Muscle of leg (tissue), 11 donors: Measurements from ENCODE around the gene RASA1. TPM values are rescaled to one million over a fixed set of nuclear protein-coding genes. Genes with fewer than 3 reads are reported as not detected.

Experiments used
- DNase-seq: peaks from one replicate; pipeline ENCODE4 v3.0.0; 2013
- H3K27ac ChIP-seq: one replicate; pipeline ENCODE4 v1.5.1; 2013; ENCODE audit warnings: mild to moderate bottlenecking, low read length, control low read depth
- H3K27me3 ChIP-seq: one replicate; pipeline ENCODE4 v1.6.1; 2013; ENCODE audit warnings: low read length; ENCODE audit not compliant: control insufficient read depth, insufficient read depth
- H3K36me3 ChIP-seq: one replicate; pipeline ENCODE4 v1.6.1; 2013; ENCODE audit warnings: low read length; ENCODE audit not compliant: control insufficient read depth, insufficient read depth
- H3K4me1 ChIP-seq: one replicate; pipeline ENCODE4 v1.6.1; 2013; ENCODE audit warnings: low read length; ENCODE audit not compliant: control insufficient read depth, insufficient read depth
- H3K4me3 ChIP-seq: one replicate; pipeline ENCODE4 v1.5.1; 2013; ENCODE audit warnings: low read length, control low read depth
- H3K9me3 ChIP-seq: replicated peaks from 2 replicates; pipeline ENCODE4 v1.6.1; 2013; ENCODE audit warnings: low read depth, low read length; ENCODE audit not compliant: control insufficient read depth
- WGBS: methylation state at CpG from one replicate; pipeline ENCODE4 v1.1.5; 2013; ENCODE audit warnings: missing lambda C conversion rate; ENCODE audit not compliant: insufficient coverage; 5-methylcytosine and 5-hydroxymethylcytosine counted together
- polyA plus RNA-seq, 8 donors: library from polyadenylated mRNA; unstranded; fragments of 120-200 nt; gene quantifications; one replicate each; pipeline versions ENCODE4 v1.2.1 to v1.2.3, GENCODE V29; 2013; ENCODE audit warnings: inconsistent platforms in 1 of 8, low replicate concordance in 1 of 8; ENCODE audit not compliant: insufficient read length in 8 of 8, insufficient read depth in 1 of 8
- total RNA-seq: library from RNA; stranded (reverse); fragments of 120-200 nt; gene quantifications from one replicate; pipeline ENCODE4 v1.2.4, GENCODE V29; 2013

The RASA1 gene
- total and polyA plus RNA-seq, 9 donors = 22.6 to 35.9 (median 27.7) TPM

DNA sequence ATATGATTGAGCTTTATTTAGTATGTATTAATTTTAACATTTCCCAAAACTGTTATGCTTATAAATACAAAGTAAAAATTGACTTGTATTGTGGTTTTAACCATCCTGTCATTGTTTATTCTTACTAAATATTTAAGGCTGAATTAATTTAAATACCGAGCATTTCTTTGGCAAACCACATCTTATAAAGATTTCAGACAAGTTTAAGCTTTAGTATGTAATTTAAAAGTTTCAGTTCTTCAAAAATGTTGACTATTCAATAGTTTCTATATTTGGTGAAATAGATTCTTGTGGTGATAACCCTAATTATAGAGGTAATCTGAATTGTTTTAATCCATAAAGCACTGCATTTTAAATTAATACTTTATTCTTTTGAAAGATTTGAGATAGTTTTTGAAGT is 79.6 kb downstream of the RASA1 start:
- no CpG with 5 or more reads among the region's 1 CpG for WGBS
- DNase-seq = no peak
- Histone ChIP-seq H3K27ac (no peak overlapping the region), H3K9me3 (no peaks in the 10 kb centered on the region), H3K27me3 (no peaks in the 10 kb centered on the region), H3K4me3 (no peak overlapping the region), H3K4me1 (no peaks in the 10 kb centered on the region), H3K36me3 (no peaks in the 10 kb centered on the region)

DNA sequence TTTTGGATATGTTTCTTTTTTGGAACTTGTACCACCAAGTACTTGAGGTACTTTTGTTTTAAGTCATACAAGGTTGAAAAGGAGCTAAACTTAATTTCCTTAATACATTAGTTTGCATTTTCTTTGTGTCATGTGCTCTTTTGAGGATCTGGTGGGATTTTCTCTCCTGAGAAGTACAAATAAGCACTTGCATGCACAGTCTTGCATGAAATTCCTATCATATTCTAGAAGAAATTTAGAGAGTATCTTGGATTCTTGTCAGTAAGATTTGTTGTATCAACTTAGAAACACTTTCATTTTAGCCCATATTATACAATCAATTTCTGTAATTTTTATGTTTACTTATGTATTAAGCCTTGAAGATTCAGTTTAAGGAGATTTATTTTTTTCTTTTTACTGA is 80.2 kb downstream of the RASA1 start:
- Histone ChIP-seq H3K27ac (no peak overlapping the region), H3K27me3 (no peaks in the 10 kb centered on the region), H3K4me1 (no peaks in the 10 kb centered on the region), H3K9me3 (no peaks in the 10 kb centered on the region), H3K36me3 (no peaks in the 10 kb centered on the region), H3K4me3 (no peak overlapping the region)
- no peak for DNase-seq

- Histone ChIP-seq H3K27ac (no peak overlapping the region), H3K27me3 (no peaks in the 10 kb centered on the region), H3K36me3 (peaks cover 13% of the 10 kb centered on the region), H3K4me3 (no peak overlapping the region), H3K4me1 (no peaks in the 10 kb centered on the region), H3K9me3 (no peaks in the 10 kb centered on the region)
- no CpG with 5 or more reads among the region's 1 CpG for WGBS
- no peak for DNase-seq
These were observed 86.8 kb downstream of the RASA1 start for GRCh38 chr5:87354496-87354895.

GRCh38 chr5:87359106-87359505 is 91.4 kb downstream of the RASA1 start:
- H3K4me3 ChIP-seq = no peak overlapping the region
- no peak overlapping the region for H3K27ac ChIP-seq
- DNase-seq = no peak
- no peaks in the 10 kb centered on the region for H3K27me3 ChIP-seq
- H3K36me3 ChIP-seq = peaks cover 13% of the 10 kb centered on the region
- WGBS = no CpG with 5 or more reads among the region's 2 CpGs
- no peaks in the 10 kb centered on the region for H3K4me1 ChIP-seq
- no peaks in the 10 kb centered on the region for H3K9me3 ChIP-seq

- no peak overlapping the region for H3K27ac ChIP-seq
- no peaks in the 10 kb centered on the region for H3K27me3 ChIP-seq
- peaks cover 8% of the 10 kb centered on the region for H3K36me3 ChIP-seq
- DNase-seq = no peak
- H3K9me3 ChIP-seq = no peaks in the 10 kb centered on the region
- no peaks in the 10 kb centered on the region for H3K4me1 ChIP-seq
- 97% methylated on average over 5 of the region's 11 CpGs for WGBS
- no peak overlapping the region for H3K4me3 ChIP-seq
These were observed 92.4 kb downstream of the RASA1 start for GRCh38 chr5:87360132-87360531.

GRCh38 chr5:87361031-87361445 is 93.4 kb downstream of the RASA1 start:
- peak; percentile 70 for DNase-seq

GRCh38 chr5:87361536-87362213 is 94.0 kb downstream of the RASA1 start:
- no peak for DNase-seq

More at GRCh38 chr5:87361031-87361445, 93.4 kb downstream of the RASA1 start:
- Histone ChIP-seq H3K27ac (no peak overlapping the region), H3K4me1 (no peaks in the 10 kb centered on the region), H3K36me3 (peaks cover 4% of the 10 kb centered on the region), H3K27me3 (no peaks in the 10 kb centered on the region), H3K9me3 (no peaks in the 10 kb centered on the region), H3K4me3 (no peak overlapping the region)
- no CpG with 5 or more reads among the region's 2 CpGs for WGBS

DNA sequence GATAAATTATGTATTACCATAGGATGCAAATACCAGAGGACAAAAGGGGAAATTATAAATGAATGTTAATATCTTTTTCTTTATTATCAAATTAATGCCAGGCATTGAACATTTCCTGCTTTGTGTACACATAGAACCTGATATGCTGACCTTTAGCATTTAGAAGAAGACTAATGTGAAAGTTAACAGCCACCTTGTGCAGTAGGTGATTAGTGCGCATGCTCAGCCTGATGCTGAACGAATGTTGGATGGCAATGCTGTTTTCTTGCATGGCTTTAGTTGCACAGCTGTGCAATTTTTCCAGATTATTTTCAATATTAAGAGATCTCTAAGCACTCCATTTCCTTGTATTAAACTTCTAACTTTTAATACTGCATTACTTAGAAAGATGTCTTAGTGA is 99.6 kb downstream of the RASA1 start:
- H3K36me3 ChIP-seq = peaks cover 2% of the 10 kb centered on the region

More at GRCh38 chr5:87361536-87362213, 94.0 kb downstream of the RASA1 start:
- Histone ChIP-seq H3K4me1 (no peaks in the 10 kb centered on the region), H3K27ac (no peak overlapping the region), H3K36me3 (peaks cover 2% of the 10 kb centered on the region), H3K9me3 (no peaks in the 10 kb centered on the region), H3K4me3 (no peak overlapping the region), H3K27me3 (no peaks in the 10 kb centered on the region)
- no CpG with 5 or more reads among the region's 1 CpG for WGBS

DNA sequence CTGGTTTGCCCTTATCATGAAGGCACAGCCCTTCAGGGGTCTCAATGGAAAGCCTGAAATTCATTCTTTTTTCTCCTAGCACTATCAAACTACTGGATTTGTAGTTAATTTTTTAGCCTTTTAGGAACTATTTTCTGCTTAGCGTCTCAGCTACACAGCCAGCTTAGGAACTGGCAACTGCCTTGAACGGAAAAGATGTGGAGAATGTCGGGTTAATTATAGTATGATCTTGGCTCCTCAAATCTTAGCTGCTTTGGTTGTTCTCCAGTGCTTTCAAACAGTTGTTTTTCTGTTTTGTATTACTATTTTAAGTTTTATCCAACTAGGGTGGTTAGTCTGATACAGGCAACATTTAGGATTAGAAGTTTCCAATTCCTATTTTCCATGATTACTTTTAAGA is 100.9 kb downstream of the RASA1 start:
- peak; percentile 21 for DNase-seq
- peaks cover 2% of the 10 kb centered on the region for H3K36me3 ChIP-seq
- H3K4me1 ChIP-seq = no peaks in the 10 kb centered on the region
- H3K27ac ChIP-seq = no peak overlapping the region
- no peaks in the 10 kb centered on the region for H3K9me3 ChIP-seq
- no CpG with 5 or more reads among the region's 3 CpGs for WGBS
- H3K27me3 ChIP-seq = no peaks in the 10 kb centered on the region
- no peak overlapping the region for H3K4me3 ChIP-seq

More for the DNA sequence above, 99.6 kb downstream of the RASA1 start:
- WGBS = 83% methylated on average over 1 of the region's 2 CpGs
- H3K27ac ChIP-seq = no peak overlapping the region
- H3K4me1 ChIP-seq = no peaks in the 10 kb centered on the region
- DNase-seq = no peak
- H3K9me3 ChIP-seq = no peaks in the 10 kb centered on the region
- H3K4me3 ChIP-seq = no peak overlapping the region
- no peaks in the 10 kb centered on the region for H3K27me3 ChIP-seq

DNA sequence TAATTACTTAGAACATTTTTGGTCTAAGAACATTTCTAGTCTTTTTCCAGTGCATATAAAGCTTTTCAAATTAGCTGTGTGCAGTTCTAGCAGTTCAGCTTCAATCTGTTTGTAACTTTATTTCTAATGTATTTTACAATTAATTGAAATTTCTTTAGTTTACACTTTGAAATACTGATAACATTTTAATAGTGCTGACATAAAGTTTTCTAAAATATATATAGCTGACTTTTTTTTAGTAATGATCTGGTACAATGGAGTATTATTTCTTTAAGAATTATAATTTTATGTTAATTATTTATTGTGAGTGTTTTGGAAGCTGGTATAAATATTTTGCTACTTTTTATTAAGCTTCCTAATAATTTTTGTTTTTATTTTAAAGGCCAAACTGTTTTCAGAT is 101.7 kb downstream of the RASA1 start:
- Histone ChIP-seq H3K27me3 (no peaks in the 10 kb centered on the region), H3K9me3 (no peaks in the 10 kb centered on the region), H3K4me3 (no peak overlapping the region), H3K36me3 (peaks cover 2% of the 10 kb centered on the region), H3K27ac (no peak overlapping the region), H3K4me1 (no peaks in the 10 kb centered on the region)
- no peak for DNase-seq

DNA sequence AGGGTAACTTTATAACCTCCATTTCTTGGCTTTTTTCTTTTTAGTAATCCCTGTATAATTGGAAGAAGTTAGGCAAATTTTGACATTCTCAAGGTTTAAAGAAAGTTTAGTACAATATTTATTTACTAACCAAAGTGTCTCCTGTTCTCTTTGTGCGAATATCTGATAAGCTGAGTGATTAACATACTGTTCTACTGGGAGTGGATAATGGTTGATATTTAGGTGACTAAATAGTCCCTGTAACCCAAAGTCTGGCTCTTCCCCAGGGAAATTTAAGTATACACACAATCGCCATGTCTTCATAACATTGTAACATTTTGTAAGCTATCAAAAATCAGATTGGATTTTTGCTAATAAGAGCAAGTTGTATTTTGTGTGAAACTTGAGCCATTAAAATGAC is 105.0 kb downstream of the RASA1 start:
- Histone ChIP-seq H3K4me1 (no peaks in the 10 kb centered on the region), H3K27ac (no peak overlapping the region), H3K4me3 (no peak overlapping the region), H3K27me3 (no peaks in the 10 kb centered on the region), H3K9me3 (no peaks in the 10 kb centered on the region), H3K36me3 (peaks cover 10% of the 10 kb centered on the region)
- no CpG with 5 or more reads among the region's 2 CpGs for WGBS
- DNase-seq = no peak
